ENCODE data around the gene RAB8B. TPM values are rescaled to one million over a fixed set of nuclear protein-coding genes. Genes with fewer than 3 reads are reported as not detected.

RAB8B gene
- total RNA-seq, 1 experiment from 2014 or later: 8.5 TPM

- H3K9me3 ChIP-seq (ENCODE audit: low read length): no peaks in the 10 kb centered on the region
- TF ChIP-seq EZH2 (IDR thresholded peaks at IDR 0.05; ENCODE audit: low read length, unreplicated experiment) (no peak), EZH2phosphoT487 (IDR thresholded peaks at IDR 0.05; ENCODE audit: borderline replicate concordance, low read length) (no peak)
- TF ChIP-seq, protein P1, sequence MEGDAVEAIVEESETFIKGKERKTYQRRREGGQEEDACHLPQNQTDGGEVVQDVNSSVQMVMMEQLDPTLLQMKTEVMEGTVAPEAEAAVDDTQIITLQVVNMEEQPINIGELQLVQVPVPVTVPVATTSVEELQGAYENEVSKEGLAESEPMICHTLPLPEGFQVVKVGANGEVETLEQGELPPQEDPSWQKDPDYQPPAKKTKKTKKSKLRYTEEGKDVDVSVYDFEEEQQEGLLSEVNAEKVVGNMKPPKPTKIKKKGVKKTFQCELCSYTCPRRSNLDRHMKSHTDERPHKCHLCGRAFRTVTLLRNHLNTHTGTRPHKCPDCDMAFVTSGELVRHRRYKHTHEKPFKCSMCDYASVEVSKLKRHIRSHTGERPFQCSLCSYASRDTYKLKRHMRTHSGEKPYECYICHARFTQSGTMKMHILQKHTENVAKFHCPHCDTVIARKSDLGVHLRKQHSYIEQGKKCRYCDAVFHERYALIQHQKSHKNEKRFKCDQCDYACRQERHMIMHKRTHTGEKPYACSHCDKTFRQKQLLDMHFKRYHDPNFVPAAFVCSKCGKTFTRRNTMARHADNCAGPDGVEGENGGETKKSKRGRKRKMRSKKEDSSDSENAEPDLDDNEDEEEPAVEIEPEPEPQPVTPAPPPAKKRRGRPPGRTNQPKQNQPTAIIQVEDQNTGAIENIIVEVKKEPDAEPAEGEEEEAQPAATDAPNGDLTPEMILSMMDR (conservative IDR thresholded peaks at IDR 0.05; ENCODE audit: low read depth, low read length): no peak
- DNase-seq: no peak
- H3F3A ChIP-seq (ENCODE audit: low read length, unreplicated experiment): no peaks in the 10 kb centered on the region
- BruUV-seq (replicated peaks): no TSS peak
- CTCF ChIA-PET: interaction anchor here (0.7 kb wide), 1 partner anchor 273 kb away, joined by 3 read pairs; no protein-coding TSS in a partner anchor
- H3K9ac ChIP-seq (ENCODE audit: low read length): no peak overlapping the region
- H3K36me3 ChIP-seq (ENCODE audit: low read depth, low read length): no peaks in the 10 kb centered on the region
- H3K79me2 ChIP-seq (ENCODE audit: low read length): no peaks in the 10 kb centered on the region
- ATAC-seq: no peak
- H3K4me2 ChIP-seq (ENCODE audit: low read length): no peak overlapping the region
- H3K4me3 ChIP-seq (ENCODE audit: low read length): no peak overlapping the region
- POLR2A ChIA-PET (ENCODE audit: unreplicated experiment): no interaction called here
- H3K9me2 ChIP-seq (replicated peaks; ENCODE audit: low read length): no peaks in the 10 kb centered on the region
- no peak overlapping the region for H2AFZ ChIP-seq (ENCODE audit: low read length)
- intact Hi-C loops (cut with micrococcal nuclease): no loop called here
- no peaks in the 10 kb centered on the region for H4K20me1 ChIP-seq (ENCODE audit: low read length)
- no peak overlapping the region for H3K27ac ChIP-seq (ENCODE audit: low read length)
- H3K27me3 ChIP-seq (ENCODE audit: low read length): no peaks in the 10 kb centered on the region
- H3K4me1 ChIP-seq (ENCODE audit: insufficient read depth, low read length): peaks cover 2% of the 10 kb centered on the region; the same call in 1 of the 2 replicates
Observed at GRCh38 chr15:63244399-63244798, 55.0 kb downstream of the RAB8B start.

DNA sequence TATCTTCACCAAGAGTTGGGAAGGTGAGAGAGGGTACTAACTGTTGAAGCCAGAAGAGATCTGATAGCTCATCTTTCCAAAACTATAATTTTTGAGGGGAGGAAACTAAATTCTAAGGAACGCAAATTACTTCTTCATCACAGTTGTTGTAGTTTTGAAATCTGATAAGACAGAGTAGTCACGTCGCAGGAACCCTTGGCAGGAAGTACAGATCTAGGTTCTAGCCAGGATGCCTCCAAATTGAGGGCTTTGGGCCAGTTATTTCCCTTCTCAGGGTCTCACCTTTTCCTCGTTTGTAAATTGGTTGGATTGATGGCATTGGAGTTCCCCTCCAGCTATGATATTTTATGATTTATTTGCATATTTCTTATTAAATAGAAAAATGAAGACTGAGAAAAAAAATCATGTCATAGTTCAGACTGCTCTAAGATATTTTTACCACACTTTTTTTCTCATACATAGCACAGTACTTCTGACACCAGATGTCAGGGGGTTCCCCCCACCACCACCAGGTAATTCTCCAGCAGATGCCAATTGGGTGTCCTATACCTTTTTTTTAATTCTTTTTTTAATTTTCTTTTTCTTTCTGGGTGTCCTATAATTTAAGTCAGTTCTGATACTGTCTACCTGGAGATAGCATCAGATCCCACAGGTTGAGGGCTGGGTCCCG lies 55.7 kb downstream of the RAB8B start:
- H3K4me3 ChIP-seq (ENCODE audit: low read length): no peak overlapping the region
- intact Hi-C loops (cut with micrococcal nuclease): no loop called here
- CTCF ChIA-PET: interaction anchor here (0.7 kb wide), 1 partner anchor 272 kb away, joined by 3 read pairs; no protein-coding TSS in a partner anchor

More for the DNA sequence above, 55.7 kb downstream of the RAB8B start:
- Histone ChIP-seq H3K4me1 (ENCODE audit: insufficient read depth, low read length) (peaks cover 6% of the 10 kb centered on the region), H3K9ac (ENCODE audit: low read length) (no peak overlapping the region), H3K79me2 (ENCODE audit: low read length) (no peaks in the 10 kb centered on the region), H3K4me2 (ENCODE audit: low read length) (no peak overlapping the region), H3K27ac (ENCODE audit: low read length) (no peak overlapping the region), H3K9me3 (ENCODE audit: low read length) (no peaks in the 10 kb centered on the region), H4K20me1 (ENCODE audit: low read length) (no peaks in the 10 kb centered on the region), H3F3A (ENCODE audit: low read length, unreplicated experiment) (no peaks in the 10 kb centered on the region), H3K36me3 (ENCODE audit: low read depth, low read length) (no peaks in the 10 kb centered on the region), H3K27me3 (ENCODE audit: low read length) (no peaks in the 10 kb centered on the region), H3K9me2 (replicated peaks; ENCODE audit: low read length) (no peaks in the 10 kb centered on the region), H2AFZ (ENCODE audit: low read length) (no peak overlapping the region)
- no TSS peak for BruUV-seq (replicated peaks)
- TF ChIP-seq, protein P1 (conservative IDR thresholded peaks at IDR 0.05; ENCODE audit: low read depth, low read length): no peak
- no peak for TF ChIP-seq EZH2phosphoT487 (IDR thresholded peaks at IDR 0.05; ENCODE audit: borderline replicate concordance, low read length)
- no peak for TF ChIP-seq EZH2 (IDR thresholded peaks at IDR 0.05; ENCODE audit: low read length, unreplicated experiment)
- DNase-seq (no peak), ATAC-seq (no peak)
- POLR2A ChIA-PET (ENCODE audit: unreplicated experiment): no interaction called here
